Putamen (tissue), 1 donor: Measurements from ENCODE around the gene CCBE1.

Experiments used
- DNase-seq: peaks from one replicate; pipeline ENCODE4 v3.0.0-alpha.2; 2016; ENCODE audit warnings: low spot score

Gene CCBE1

DNA sequence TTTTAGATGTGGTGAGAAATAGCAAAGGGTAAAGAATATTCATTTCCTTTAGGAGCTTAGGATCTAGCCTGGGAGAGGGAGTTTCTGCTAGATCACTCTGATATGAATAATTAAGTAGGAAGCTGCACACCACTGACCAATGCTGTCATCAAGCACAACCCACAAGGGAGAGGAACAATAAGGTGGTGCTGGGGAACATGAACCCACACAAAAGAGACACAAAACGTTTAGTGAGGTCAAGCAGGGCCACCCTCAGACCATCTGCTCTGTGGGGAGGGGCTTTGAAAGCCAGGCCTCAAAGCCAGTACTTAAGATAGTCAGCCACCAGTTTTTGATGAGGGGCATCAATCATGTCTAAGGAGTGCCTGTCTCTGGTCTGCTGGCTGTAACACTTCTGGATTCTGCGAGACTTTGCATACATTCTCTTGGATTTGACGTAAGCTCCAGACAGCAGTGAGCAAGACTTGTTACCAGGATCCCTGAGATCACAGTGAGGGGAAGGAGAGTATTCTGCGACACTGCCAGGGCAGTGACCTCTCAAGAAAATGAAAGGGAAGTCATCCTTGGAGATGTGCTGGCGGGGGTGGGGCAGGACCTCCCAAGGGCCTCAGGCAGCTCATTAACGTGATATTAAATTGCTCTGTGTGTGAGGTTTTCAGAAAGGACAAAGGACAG is 127.0 kb downstream of the CCBE1 start:
- DNase-seq: no peak

DNA sequence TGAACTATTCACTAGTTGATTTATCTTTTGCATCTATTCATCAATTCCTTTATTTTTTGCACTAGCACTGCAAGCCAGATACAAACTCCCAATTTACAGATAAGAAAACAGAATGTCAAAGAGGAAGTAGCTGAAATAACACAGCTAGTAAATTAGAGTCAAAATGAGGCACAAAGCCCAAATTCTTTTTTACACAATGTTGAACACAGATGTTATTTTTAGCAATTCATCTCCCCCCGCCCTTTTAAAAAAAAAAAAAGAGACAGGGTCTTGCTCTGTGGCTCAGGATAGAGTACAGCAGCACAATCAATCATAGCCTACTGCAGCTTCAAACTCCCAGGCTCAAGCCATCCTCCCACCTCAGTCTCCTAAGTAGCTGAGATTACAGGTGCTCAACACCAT is 127.8 kb downstream of the CCBE1 start:
- DNase-seq: no peak

DNA sequence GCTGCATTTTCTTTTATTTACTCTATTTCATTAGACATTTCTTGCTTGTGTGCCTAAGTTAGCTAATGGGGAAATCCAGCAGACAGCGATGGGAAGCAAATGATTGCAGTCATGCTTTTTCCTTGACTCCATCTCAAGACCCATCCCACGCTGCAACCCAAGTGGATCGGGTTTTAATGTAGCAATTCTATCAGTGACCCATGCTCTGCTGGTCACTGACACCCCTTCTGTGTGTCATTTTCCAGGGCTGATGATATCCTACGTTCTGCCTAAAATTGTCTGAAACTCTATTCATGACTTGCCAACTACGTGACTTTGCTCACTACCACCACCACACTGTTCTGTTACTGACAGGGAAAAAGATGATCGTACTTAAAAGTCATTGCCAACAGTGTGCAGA is 129.8 kb downstream of the CCBE1 start:
- DNase-seq: no peak

DNA sequence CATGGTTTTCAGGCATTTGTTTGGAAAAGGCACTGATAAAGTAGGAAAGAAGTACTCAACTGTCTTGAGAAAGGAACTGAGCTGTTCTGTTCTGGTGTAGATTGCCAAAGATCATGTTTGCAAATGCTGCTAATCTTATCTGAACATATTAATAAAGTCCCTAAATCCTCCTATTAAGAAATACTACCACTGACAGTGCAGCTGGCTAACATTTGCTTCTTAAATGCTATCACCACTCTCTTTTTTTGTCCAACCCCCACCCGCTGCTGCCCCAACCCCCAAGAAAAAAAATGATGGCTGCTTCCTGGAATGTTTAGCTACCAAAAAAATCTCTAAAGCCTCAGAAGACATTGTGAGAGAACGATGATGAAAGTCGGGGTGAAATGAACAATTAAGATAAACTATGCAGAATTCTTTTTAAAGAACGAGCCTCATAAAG is 130.7 kb downstream of the CCBE1 start:
- DNase-seq: no peak

DNA sequence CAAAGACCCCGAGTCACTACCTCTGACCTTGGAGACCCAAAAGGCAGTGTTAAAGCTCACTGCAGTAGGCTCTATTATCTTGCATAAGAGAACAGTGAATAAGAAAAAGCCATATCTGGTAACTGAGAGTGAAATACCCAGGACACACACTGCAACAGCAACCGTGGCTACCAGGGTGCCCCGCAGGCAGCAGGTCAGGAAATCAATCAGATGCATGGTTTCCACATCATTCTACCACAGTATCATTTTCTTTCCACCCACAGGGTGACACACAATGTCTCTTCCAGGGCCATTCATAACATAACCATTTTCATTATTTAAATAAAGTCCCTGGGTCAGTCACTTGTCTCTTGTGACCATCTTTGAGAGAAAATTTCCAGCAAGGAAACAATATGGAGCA is 131.3 kb downstream of the CCBE1 start:
- no peak for DNase-seq

DNA sequence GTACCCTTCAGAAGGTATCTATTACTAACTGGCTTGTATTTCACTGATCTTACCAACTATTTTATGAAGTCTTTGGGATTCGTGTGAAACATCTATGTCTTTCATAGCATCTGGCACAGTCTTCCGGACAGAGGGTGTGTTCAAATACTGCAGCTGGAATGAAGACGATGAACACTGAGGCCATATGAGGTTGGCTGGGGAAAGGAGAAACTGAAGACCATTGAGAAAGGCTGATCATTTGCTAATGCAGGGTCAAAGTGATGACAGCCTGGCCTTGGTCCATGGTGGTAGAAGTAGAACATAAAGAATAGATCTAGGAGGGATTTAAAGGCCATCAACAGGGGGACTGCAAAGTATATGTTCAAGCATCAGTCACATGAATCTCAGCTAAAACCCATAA is 132.7 kb downstream of the CCBE1 start:
- DNase-seq: no peak

DNA sequence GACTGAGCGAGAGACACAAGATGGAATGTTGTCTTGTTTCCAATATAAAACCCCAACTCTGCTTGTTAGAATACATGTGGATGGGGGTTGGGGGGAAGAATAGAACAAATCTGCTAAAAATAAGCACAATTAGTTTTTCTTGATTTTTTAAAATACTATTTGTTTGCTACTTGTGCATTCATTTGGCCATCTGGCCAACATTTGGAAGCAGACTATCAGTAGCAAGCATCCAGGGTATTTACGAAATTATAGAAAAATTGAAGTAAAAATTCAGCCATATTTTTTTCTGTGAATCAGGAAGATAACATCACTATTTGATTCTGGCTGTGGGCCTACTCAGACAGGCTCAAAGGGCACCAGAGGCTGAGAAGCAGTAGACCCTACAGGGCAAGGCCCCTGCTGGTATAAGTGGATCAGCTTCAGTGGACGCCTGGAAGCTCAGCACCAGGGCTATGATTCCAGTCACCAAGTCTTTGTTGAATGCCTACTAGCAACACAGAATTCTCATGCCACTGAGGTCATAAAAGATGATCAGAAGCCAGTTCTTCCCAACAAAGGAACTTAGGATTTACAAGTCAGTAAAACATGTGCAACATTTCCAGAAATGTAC is 133.9 kb downstream of the CCBE1 start:
- DNase-seq: no peak

DNA sequence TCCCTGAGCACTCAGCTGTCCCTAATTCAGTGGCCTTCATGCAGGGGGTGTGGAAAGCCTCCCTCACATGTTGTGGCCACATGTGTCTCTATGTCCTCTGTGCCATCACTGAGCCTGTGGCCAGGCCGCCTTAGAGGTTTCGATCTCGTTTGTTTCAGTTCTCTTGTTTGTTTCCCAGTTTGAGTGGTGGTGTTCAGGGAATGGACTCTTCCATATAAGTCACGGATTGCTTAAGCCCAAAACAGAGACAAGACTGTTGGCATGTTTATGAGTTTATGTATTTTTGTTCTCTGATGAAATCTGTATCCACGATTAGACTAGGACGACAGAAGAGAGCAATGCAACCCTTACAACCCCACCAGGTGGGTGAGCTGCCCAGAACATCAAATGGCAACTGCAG is 134.5 kb downstream of the CCBE1 start:
- DNase-seq: no peak

DNA sequence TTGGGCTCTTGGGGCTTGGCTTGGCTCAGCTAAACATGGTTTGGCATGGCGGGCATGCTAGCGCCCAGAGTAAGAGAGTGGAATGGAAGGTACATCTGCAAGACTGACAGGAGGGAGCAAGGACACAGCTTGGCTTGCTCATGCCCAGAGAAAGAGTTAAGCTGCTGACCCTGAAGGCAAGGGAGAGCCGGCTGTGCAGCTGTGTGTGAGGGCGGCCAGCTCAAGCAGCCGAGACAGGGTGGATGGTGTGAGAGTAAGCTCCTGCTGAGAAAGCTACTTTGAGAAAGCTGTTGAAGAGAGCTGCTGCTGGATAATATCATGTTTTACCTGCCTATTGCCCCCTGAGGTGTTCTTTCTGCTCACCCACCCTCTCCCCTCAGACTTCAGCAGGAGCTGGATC is 135.6 kb downstream of the CCBE1 start:
- no peak for DNase-seq

DNA sequence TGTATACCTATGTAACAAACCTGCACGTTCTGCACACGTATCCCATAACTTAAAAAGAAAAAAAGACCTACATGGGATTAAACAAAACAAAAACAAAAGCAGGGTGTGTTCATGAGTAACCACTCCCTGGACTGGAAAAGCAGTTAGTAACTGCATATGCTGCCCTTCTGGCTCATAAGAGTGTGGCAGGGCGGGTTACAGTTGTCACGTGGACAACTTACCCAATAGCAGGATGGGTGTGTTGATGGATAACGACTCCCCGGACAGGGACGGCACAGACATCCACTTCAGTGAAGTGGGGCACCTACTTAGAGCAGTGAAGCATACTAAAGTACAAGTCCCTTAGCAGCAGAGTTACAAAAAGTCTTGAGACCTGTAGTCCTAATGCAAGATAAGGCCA is 136.7 kb downstream of the CCBE1 start:
- no peak for DNase-seq

DNA sequence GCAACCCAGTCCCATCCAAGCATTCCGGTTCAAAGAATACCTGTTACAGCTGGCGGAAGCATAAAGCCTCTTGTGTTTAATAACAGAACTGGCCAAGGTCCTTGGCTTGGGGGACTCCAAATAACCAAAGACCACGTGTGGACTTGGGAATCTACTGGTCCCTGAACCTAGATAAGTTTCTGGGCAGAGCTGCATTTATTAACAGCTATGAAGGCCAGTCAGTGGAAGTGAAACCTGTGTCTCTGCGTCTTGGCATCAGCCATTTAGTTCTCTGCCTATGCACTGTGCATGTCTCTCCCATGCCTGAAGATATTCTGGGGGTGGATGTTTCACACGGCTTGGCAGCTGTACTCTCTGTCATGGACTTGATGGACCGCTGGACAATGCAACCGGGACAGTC is 137.7 kb downstream of the CCBE1 start:
- no peak for DNase-seq

DNA sequence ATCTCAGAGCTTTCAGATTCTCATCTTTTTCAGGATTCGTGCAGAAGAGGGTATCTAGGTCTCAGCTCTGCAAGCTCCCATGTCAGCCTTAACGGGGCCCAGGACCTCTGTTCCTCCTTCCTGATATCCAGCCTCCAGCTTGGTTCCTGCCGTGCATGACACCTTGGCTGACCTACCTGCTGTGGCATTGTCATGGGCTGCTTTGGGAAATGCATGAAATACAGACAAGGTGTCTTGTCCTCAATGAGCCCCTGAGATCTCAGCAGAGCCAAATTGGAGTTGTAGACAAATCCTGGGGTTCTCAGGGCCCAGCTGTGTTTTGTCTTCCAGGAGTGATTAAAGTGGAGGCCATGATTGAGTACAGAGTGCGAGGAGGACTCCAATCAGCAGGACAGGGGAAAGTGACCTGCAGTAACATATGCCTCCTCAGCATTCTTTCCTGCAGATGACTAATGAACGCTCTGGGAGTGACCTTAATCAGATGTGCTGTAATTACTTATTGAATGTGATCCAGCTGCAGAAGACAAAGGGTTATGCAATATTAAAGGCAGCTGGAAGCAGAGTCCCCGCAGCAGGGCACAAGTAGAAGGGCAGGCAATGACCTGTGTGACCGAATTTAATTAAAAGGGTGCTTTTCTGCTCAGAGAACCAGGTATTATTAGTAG is 141.1 kb downstream of the CCBE1 start:
- DNase-seq: no peak

DNA sequence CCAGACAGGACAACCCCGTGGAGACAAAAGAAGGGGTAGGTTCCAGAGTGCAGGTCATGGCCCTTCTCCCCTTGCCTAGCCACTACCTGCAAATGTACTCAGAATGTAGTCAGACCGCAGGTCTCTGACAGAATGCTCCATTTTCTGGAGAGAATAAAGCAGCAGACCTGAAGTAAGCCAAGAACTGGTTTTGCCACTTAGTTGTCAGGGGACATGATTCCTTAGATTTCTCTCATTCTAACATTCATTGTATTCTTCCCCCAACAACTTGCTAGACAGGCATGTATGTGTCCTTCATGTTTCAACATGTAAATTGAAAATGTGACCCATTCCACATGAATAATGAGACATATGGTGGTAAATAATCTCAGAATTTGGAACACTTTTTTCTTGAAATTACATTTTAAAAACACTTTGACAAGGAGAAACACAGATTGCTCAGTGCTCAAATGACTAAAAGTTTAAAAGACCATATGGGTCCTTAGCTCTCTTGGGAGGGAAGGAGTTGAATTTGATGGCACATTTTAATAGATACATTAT is 142.4 kb downstream of the CCBE1 start:
- DNase-seq: no peak

DNA sequence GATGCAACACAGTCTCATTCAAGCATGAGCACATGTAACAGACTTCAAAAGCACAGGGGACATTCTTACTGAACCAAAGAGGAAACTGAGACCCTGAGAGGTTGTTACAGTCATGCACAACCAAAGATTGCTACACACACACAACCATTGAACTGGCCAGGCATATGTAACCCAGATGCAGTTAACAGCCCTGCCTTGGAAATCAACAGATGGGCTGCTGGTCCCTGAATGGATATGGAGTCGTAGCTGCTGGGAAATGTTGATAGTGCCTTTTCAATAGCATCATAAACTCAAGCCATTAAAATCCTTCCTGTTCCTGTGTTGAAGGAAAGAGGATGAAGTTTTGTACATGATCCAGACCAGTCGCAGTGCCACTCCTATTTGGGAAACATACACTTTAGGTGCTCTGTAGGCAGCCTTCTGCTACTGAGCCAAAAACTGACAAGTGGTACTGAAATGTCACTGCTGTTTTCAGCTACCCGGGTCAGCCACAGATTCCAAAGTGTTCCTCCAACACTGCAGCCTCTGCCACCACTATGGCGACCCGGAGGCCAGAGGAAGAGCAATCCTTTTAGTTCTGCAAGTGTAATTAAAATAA is 143.9 kb downstream of the CCBE1 start:
- no peak for DNase-seq

DNA sequence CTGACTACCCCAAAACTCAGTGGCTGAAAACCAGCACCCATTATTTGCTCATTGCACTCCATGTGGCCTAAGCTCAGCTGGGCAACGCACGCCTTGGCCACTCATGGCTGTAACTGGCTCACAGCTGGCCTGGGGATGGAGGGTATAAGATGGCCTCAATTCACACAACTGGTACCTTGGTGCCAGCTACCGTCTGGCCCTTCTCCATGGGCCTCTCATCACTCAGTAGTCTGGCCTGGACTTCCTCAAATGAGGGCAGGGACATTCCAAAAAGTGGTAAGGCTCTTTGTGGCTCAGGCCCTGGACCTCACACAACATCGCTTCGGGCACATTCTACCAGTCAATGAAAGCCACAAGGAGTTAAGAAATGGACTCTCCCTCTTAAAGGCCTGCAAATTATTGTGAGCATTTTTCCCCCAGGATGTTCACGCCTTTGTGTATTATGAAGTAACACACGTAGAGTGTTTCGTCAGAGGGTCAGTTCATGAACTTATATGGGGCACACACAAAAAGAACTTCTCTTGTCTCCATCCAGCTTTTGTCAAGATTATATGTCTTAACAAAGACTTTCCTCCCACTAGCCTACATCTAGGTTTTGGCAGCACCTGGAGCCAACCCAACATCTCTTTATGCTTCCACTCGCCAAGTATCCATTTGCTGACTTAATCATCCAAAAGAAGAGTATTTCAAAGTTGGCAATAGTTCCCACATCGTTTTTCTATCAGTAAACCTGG is 145.2 kb downstream of the CCBE1 start:
- no peak for DNase-seq

DNA sequence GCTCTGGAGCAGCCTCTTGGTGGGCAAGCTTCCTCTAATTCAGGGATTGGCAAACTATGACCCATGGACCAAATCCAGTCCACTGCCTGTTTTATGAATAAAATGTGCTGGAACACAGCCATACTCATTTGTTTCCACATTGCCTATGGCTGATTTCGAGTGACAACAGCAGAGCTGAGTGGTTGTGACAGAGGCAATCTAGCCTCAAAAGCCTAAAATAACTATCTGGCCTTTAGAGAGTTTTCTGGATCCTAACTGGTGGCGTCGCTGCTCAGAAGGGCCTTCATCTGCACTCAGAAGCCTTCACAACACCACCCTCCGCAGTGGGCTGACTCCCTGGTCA is 147.1 kb downstream of the CCBE1 start:
- DNase-seq: no peak

DNA sequence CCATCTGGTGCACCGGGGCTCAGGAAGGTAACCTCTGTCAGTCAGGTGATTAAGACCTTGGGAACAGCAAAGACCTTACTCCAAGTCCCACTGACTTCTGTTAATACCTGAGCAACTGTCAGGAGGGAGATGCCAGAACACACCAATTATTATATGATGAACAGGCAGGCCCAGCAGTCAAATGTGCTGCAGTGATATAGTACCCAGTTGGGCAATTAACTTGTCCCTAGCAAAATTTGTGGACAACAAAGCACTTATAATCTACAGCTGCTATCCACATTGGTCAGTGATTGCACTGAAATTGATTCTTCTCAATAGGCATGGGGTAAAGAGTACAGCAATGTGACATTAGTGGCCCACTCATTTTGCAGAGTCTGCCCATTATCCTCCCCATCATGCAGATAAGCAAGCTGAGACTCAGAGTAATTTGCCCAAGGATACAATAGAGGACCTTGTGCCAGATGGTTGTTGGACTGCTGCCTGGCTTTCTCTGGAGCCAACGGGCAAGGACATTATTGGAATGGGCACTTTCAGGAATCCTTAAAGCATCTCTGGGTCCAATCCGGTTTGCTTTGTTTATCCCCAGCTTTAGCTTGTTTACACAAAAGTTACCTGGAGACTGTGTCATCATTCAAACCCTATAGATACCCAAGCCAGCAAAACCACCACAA is 147.6 kb downstream of the CCBE1 start:
- peak; percentile 19 for DNase-seq

DNA sequence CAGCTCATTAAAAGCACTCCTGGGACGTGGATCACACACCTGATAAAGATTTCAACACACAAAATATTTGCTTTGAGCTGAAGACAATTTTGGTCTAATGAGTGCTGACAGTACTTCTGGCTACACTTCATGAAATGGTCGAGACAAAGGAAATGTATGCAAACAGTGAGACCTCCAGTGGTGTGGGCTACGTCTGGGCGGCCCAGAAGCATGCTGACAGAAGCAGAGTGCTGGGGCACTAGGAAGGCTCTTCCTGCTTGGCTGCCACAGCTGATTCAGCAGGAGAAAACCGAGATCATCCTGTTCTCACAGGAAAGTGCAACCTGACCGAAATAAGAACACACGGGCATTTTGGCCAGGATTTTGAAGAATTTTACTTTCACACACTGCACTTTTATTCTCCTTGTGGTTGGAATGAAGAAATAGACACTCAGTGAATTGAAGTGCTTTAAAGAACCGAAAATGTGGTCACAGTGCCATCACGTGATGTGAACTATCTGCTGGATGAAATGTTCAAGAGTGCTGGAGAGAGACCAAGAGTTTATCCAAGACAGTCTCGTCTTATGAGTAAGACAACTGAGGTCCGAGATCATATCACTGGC is 149.5 kb downstream of the CCBE1 start:
- no peak for DNase-seq

DNA sequence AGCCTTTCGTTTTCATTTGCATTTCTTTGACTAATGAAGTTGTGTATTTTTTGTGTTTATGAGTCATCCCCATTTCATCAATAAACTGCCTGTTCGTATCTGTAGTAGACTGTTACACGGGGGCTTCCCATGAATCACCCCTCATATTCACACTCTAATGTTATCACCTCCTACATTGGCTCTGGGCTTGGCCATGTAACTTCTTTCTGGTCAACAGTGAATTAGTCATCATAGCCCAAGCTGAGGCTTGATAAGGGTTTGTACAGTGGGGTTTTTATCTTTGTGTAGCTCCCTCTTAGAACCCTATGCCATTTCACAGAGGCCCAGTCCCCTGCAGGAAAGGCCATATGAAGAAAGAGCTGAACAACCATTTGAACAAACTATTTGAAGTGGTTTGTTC is 151.0 kb downstream of the CCBE1 start:
- DNase-seq: no peak

DNA sequence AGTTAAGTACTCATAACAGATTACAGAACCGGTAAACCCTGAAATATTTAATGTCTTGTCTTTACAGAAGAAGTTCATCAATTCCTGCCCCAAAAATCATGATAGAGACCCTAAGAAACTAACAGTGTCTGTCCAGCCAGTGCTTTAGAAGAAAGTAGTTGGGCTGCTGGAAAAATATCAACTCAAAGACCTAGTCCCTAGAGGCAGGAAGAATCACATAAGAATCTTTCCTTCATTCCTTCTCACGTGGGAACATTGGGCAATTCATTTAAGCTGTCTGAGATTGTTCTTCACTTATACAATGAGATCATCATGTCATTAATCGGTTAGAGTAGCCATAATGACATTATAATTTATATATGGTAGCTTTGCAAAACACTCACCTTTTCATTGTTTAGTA is 156.4 kb downstream of the CCBE1 start:
- DNase-seq: no peak

DNA sequence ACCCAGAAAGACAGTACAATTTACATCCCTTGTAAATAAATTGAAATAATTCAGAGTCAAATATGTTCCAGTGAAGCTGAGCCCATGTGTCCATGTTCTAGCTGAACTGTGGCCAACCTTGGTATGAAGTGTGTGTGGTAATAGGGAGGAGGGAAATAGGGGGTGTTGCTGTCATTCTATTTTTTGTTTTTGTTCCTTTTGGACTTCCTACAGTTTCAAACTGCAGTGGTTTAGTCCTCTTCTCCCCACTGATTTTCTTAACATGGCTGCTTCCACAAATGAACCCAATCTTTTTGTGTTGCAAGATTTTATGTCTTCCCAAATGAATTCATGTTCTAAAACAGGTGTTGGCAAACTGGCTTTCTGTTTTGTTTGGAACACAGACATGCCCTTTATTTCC is 156.9 kb downstream of the CCBE1 start:
- DNase-seq: no peak
